MM.1S (cell line): ENCODE results near the gene GOLGA3.

Source experiments
- CTCF ChIP-seq: fragments of 300-600 bp; sonication (generic); IDR thresholded peaks from 2 replicates; pipeline ENCODE4 v1.5.1; 2016; ENCODE audit warnings: antibody characterized with exemption, low read length, mixed read lengths
- EZH2 ChIP-seq: fragments of 300-600 bp; sonication (generic); optimal IDR thresholded peaks from 2 replicates; pipeline ENCODE3; 2017; ENCODE audit warnings: low read depth, mild to moderate bottlenecking, antibody characterized with exemption, low read length, mixed read lengths

- no peak for TF ChIP-seq CTCF
- no peak for TF ChIP-seq EZH2
These were observed 44.6 kb downstream of the GOLGA3 start for GRCh38 chr12:132783917-132784531.
